Mucosa of descending colon (tissue), 3 donors: ENCODE data around the gene CYSTM1. TPM values are rescaled to one million over a fixed set of nuclear protein-coding genes. Genes with fewer than 3 reads are reported as not detected.

ENCODE experiments used
- ATAC-seq: fragments of 200-7000 bp; cut with Tn5 transposase; one replicate; pipeline ENCODE4 v1.9.1; 2020; ENCODE audit warnings: mild to moderate bottlenecking, moderate library complexity
- DNase-seq, 3 donors: peaks; one replicate each; pipeline ENCODE4 v3.0.0-alpha.2; 2020
- H3K36me3 ChIP-seq: fragments of 200-600 bp; one replicate; pipeline ENCODE4 v1.8.0; 2021; ENCODE audit warnings: low read depth, mild to moderate bottlenecking
- H3K4me1 ChIP-seq: fragments of 200-600 bp; one replicate; pipeline ENCODE4 v1.8.0; 2021; ENCODE audit warnings: low read depth, mild to moderate bottlenecking
- H3K4me3 ChIP-seq: fragments of 200-600 bp; one replicate; pipeline ENCODE4 v1.8.0; 2021; ENCODE audit warnings: mild to moderate bottlenecking
- H3K9me3 ChIP-seq: fragments of 200-600 bp; one replicate; pipeline ENCODE4 v1.8.0; 2021; ENCODE audit warnings: mild to moderate bottlenecking
- CTCF ChIP-seq: fragments of 200-600 bp; IDR thresholded peaks from one replicate; pipeline ENCODE4 v1.8.0; 2022; ENCODE audit warnings: antibody characterized with exemption, mild to moderate bottlenecking
- intact Hi-C, 2 donors: fragments of 100-400 bp; cut with DNase I in 1 of 2; cut with micrococcal nuclease in 1 of 2; formaldehyde crosslinking; loops; one replicate each; pipeline versions ENCODE4 v1.11.0 to v1.11.1; 2022; cut with DNase I, micrococcal nuclease
- total RNA-seq, 3 donors: library from RNA; stranded (reverse); fragmentation: NEBNext Ultra II Directional in 2 of 3; extraction: Animal tissue kit (Norgen Biotek cat#: 25700) in 2 of 3; gene quantifications; one replicate each; pipeline versions ENCODE4 v1.2.1 to v1.2.4, GENCODE V29; 2021 to 2023
- donor health status: DM: no; HTN: no; CAD: no; lungs with moderate emphysema.
- donor health status: DM: no; HTN: no; CAD: no.
- donor health status: DM: no; HTN: yes; CAD: no.

The CYSTM1 gene
- total RNA-seq, 3 donors from 2014 or later: 76.3 to 175 (median 136) TPM

- H3K36me3 ChIP-seq: no peaks in the 10 kb centered on the region
- H3K4me3 ChIP-seq: no peak overlapping the region
- H3K9me3 ChIP-seq: no peaks in the 10 kb centered on the region
- TF ChIP-seq CTCF: no peak
- ATAC-seq (peak; percentile 39), DNase-seq (no peak)
- intact Hi-C loops: no loop called here
- peaks cover 12% of the 10 kb centered on the region for H3K4me1 ChIP-seq
Observed at GRCh38 chr5:140273401-140273877, 98.5 kb downstream of the CYSTM1 start.

DNA sequence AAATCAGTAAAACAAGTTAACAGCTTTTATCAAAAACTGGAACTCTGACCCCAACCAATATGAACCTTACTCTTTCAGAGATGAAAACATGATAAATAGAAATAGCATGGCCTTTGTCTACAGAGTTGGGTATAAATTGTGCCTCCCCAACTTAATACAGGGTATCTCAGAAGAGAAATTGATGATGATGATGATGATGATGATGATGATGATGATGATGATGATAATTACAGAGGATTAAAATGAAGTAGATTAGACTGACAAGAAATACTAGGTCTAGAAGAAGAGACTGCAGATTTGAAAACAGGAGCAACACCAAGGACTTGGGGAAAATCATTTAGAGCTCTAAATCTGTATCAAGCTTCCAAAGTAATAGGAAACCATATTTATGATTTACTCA is 100.8 kb downstream of the CYSTM1 start:
- ATAC-seq (no peak), DNase-seq (no peak)
- H3K36me3 ChIP-seq: no peaks in the 10 kb centered on the region
- H3K4me1 ChIP-seq: no peaks in the 10 kb centered on the region
- intact Hi-C loops: no loop called here
- TF ChIP-seq CTCF: no peak
- no peak overlapping the region for H3K4me3 ChIP-seq
- H3K9me3 ChIP-seq: no peaks in the 10 kb centered on the region

GRCh38 chr5:140282266-140282665 is 107.3 kb downstream of the CYSTM1 start:
- Histone ChIP-seq H3K9me3 (no peaks in the 10 kb centered on the region), H3K36me3 (no peaks in the 10 kb centered on the region), H3K4me3 (no peak overlapping the region), H3K4me1 (no peaks in the 10 kb centered on the region)
- DNase-seq (no peak), ATAC-seq (no peak)
- intact Hi-C loops: no loop called here
- TF ChIP-seq CTCF: no peak

GRCh38 chr5:140284013-140284412 is 109.0 kb downstream of the CYSTM1 start:
- no peak for DNase-seq
- Histone ChIP-seq H3K4me3 (no peak overlapping the region), H3K4me1 (no peaks in the 10 kb centered on the region), H3K36me3 (no peaks in the 10 kb centered on the region), H3K9me3 (no peaks in the 10 kb centered on the region)
- intact Hi-C loops: no loop called here
- no peak for ATAC-seq
- no peak for TF ChIP-seq CTCF

- Histone ChIP-seq H3K4me1 (no peaks in the 10 kb centered on the region), H3K4me3 (no peak overlapping the region), H3K9me3 (no peaks in the 10 kb centered on the region), H3K36me3 (no peaks in the 10 kb centered on the region)
- DNase-seq: no peak
- intact Hi-C loops: no loop called here
- no peak for ATAC-seq
- no peak for TF ChIP-seq CTCF
Observed at GRCh38 chr5:140286424-140286823, 111.4 kb downstream of the CYSTM1 start.
